ENCODE data around the gene TLE3. TPM values are rescaled to one million over a fixed set of nuclear protein-coding genes. Genes with fewer than 3 reads are reported as not detected.

TLE3 gene
- total RNA-seq, 4 donors from 2014 or later, result 54.8 to 99.5 (median 57.6) TPM

- no peak for TF ChIP-seq CTCF (IDR thresholded peaks at IDR 0.05; ENCODE audit: low read depth)
These were observed 33.7 kb downstream of the TLE3 start for GRCh38 chr15:70063980-70064379.

GRCh38 chr15:70063261-70063925, 34.3 kb downstream of the TLE3 start:
- no peak for TF ChIP-seq CTCF (IDR thresholded peaks at IDR 0.05; ENCODE audit: low read depth)

- no peak for TF ChIP-seq CTCF (IDR thresholded peaks at IDR 0.05; ENCODE audit: low read depth)
These were observed 35.3 kb downstream of the TLE3 start for GRCh38 chr15:70062321-70062956.

GRCh38 chr15:70061696-70062270, 35.9 kb downstream of the TLE3 start:
- no peak for TF ChIP-seq CTCF (IDR thresholded peaks at IDR 0.05; ENCODE audit: low read depth)

- no peak for TF ChIP-seq CTCF (IDR thresholded peaks at IDR 0.05; ENCODE audit: low read depth)
These were observed 36.8 kb downstream of the TLE3 start for GRCh38 chr15:70060993-70061305.

- no peak for TF ChIP-seq CTCF (IDR thresholded peaks at IDR 0.05; ENCODE audit: low read depth)
These were observed 37.3 kb downstream of the TLE3 start for GRCh38 chr15:70060214-70060992.

Data from subcutaneous adipose tissue (tissue), 4 donors.